A549 (cell line): ENCODE results near the gene CFAP61.

Source experiments
- CEBPB ChIP-seq, 2 experiments: fragments of >200 bp in 1 of 2; sonication (Bioruptor Twin) in 1 of 2; formaldehyde crosslinking in 1 of 2; IDR thresholded peaks; 2 replicates each; pipeline ENCODE4 v1.6.1; 2012 to 2016
- CTCF ChIP-seq: fragments of >200 bp; sonication (Bioruptor Twin); formaldehyde crosslinking; IDR thresholded peaks from 3 replicates; pipeline ENCODE4 v1.5.1; 2016
- EP300 ChIP-seq, 2 experiments: fragments of >200 bp; sonication (Bioruptor Twin); formaldehyde crosslinking; IDR thresholded peaks; 2 replicates in 1 of 2; 3 replicates in 1 of 2; pipeline ENCODE4 v1.6.1; 2016 to 2017
- FOSL2 ChIP-seq, 2 experiments: fragments of 450-650 bp in 1 of 2; fragments of >200 bp in 1 of 2; sonication (Bioruptor Twin) in 1 of 2; formaldehyde crosslinking; IDR thresholded peaks; 2 replicates each; pipeline versions ENCODE4 v1.5.0 to v1.6.1; 2016 to 2020; ENCODE audit warnings: mild to moderate bottlenecking in 1 of 2, moderate library complexity in 1 of 2
- KDM5A ChIP-seq: fragments of 200-600 bp; sonication (generic); IDR thresholded peaks from 2 replicates; pipeline ENCODE4 v1.6.1; 2016; ENCODE audit warnings: antibody characterized with exemption, mild to moderate bottlenecking
- MAX ChIP-seq: IDR thresholded peaks from 2 replicates; pipeline ENCODE4 v1.6.1; 2012
- NFE2L2 ChIP-seq: fragments of 150-350 bp; conservative IDR thresholded peaks from 2 replicates; pipeline ENCODE4 v1.6.1; 2014; ENCODE audit warnings: low read length
- PBX3 ChIP-seq: IDR thresholded peaks from 2 replicates; pipeline ENCODE4 v1.6.1; 2012
- POLR2A ChIP-seq: IDR thresholded peaks from 2 replicates; pipeline ENCODE4 v1.6.1; 2012; ENCODE audit warnings: mild to moderate bottlenecking, low read length
- RAD21 ChIP-seq, 2 experiments: fragments of >200 bp in 1 of 2; sonication (Bioruptor Twin) in 1 of 2; formaldehyde crosslinking in 1 of 2; IDR thresholded peaks in 1 of 2; conservative IDR thresholded peaks in 1 of 2; 2 replicates in 1 of 2; 3 replicates in 1 of 2; pipeline ENCODE4 v1.6.1; 2012 to 2018; ENCODE audit warnings: inconsistent platforms in 1 of 2
- RFX5 ChIP-seq: fragments of 450-650 bp; IDR thresholded peaks from 2 replicates; pipeline ENCODE4 v1.7.1; 2014; ENCODE audit warnings: antibody characterized with exemption, mild to moderate bottlenecking, moderate library complexity

GRCh38 chr20:20322912-20323311 is 270.6 kb downstream of the CFAP61 start:
- no peak for TF ChIP-seq CTCF
- no peak for TF ChIP-seq NFE2L2
- no peak for TF ChIP-seq RAD21 (conservative IDR thresholded peaks at IDR 0.05 in 1 of 2, IDR thresholded peaks at IDR 0.05 in 1 of 2)
- no peak for TF ChIP-seq EP300 (IDR thresholded peaks at IDR 0.05)
- TF ChIP-seq PBX3, result no peak
- TF ChIP-seq MAX, result no peak
- no peak for TF ChIP-seq POLR2A
- TF ChIP-seq CEBPB (IDR thresholded peaks at IDR 0.05), result no peak
- TF ChIP-seq FOSL2 (IDR thresholded peaks at IDR 0.05), result no peak
- no peak for TF ChIP-seq FOSL2 (CRISPR knock-in tag; IDR thresholded peaks at IDR 0.05)
- no peak for TF ChIP-seq RFX5
- no peak for TF ChIP-seq KDM5A
